Uterus (tissue), 4 donors: Measurements from ENCODE around the gene OCA2. TPM values are rescaled to one million over a fixed set of nuclear protein-coding genes. Genes with fewer than 3 reads are reported as not detected.
"Not testable (repeated sequence)": the region's sequence is repeated elsewhere in the genome, so short reads cannot be mapped to it uniquely, and the experiment has no call there.

Source experiments
- DNase-seq, 2 donors: peaks; one replicate each; pipeline ENCODE4 v3.0.0-alpha.2; 2019 to 2020
- H3K27ac ChIP-seq, 2 donors: fragments of 200-600 bp; sonication (generic); 1 replicate in 1 of 2; 2 replicates in 1 of 2; pipeline ENCODE4 v1.5.1; 2016 to 2018
- H3K27me3 ChIP-seq, 2 donors: fragments of 200-600 bp; sonication (generic); one replicate each; pipeline ENCODE4 v1.5.1; 2018 to 2019; ENCODE audit warnings: control low read depth in 1 of 2
- H3K36me3 ChIP-seq, 2 donors: fragments of 200-600 bp; sonication (generic); one replicate each; pipeline ENCODE4 v1.5.1; 2019; ENCODE audit warnings: control low read depth in 1 of 2
- H3K4me1 ChIP-seq, 2 donors: fragments of 200-600 bp; sonication (generic); one replicate each; pipeline ENCODE4 v1.5.1; 2018 to 2019; ENCODE audit warnings: control low read depth in 1 of 2
- H3K4me3 ChIP-seq, 2 donors: fragments of 200-600 bp; sonication (generic); 1 replicate in 1 of 2; 2 replicates in 1 of 2; pipeline ENCODE4 v1.5.1; 2018 to 2019; ENCODE audit warnings: mild to moderate bottlenecking in 1 of 2
- H3K9me3 ChIP-seq, 2 donors: fragments of 200-600 bp; sonication (generic); one replicate each; pipeline ENCODE4 v1.5.1; 2019; ENCODE audit warnings: control low read depth in 1 of 2
- POLR2A ChIP-seq, 2 donors: fragments of 450-650 bp; IDR thresholded peaks; one replicate each; pipeline ENCODE4 v1.6.1; 2016; ENCODE audit warnings: antibody characterized with exemption in 2 of 2, mild to moderate bottlenecking in 1 of 2, moderate library complexity in 1 of 2
- intact Hi-C: fragments of 100-400 bp; cut with DNase I; formaldehyde crosslinking; loops from one replicate; pipeline ENCODE4 v1.15.1; 2023; ENCODE audit warnings: low total_unique reads
- total RNA-seq, 4 donors: library from RNA; depleted of rRNA in 3 of 4; stranded (reverse); fragments of >200 nt in 3 of 4; gene quantifications; one replicate each; pipeline versions ENCODE4 v1.1.0 to v1.2.4, GENCODE V29; 2014 to 2023
- TF ChIP-seq, protein P1 (sequence below), 4 experiments: fragments of 200-600 bp in 2 of 4; fragments of 450-650 bp in 2 of 4; sonication (generic) in 2 of 4; IDR thresholded peaks; one replicate each; pipeline ENCODE4 v1.5.1; 2016 to 2019; ENCODE audit warnings: antibody characterized with exemption in 4 of 4, mild to moderate bottlenecking in 2 of 4, moderate library complexity in 1 of 4
- donor health status: DM: yes; HTN: yes; CAD: no.

OCA2 gene
- total RNA-seq, 4 donors from 2014 or later, result 0.55 to 4.6 TPM; not detected in 2

DNA sequence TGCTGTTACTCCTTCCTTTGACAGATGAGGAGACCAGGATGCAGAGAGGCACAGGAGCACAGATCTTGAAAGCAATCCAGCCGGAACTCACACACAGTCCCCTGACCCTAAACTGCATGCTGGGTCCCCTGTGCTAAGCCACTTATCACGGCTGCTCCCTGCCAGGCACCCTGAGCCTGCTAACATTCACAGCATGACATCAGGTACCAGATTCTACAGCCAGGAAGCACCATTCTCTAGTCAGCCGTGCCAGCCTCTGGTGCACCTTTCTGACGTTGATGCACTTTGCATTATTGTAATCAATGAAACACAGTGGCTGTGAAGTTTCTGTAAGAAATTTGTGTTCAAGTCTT is 247.3 kb downstream of the OCA2 start:
- intact Hi-C loops, result loop anchor here (10.0 kb wide), 1 partner anchor 57 kb away; no protein-coding TSS in a partner anchor
- Histone ChIP-seq H3K27ac (no peak overlapping the region), H3K9me3 (peaks cover 0 to 3% of the 10 kb centered on the region in 2 donors), H3K4me1 (no peaks in the 10 kb centered on the region), H3K27me3 (no peaks in the 10 kb centered on the region), H3K36me3 (no peaks in the 10 kb centered on the region), H3K4me3 (no peak overlapping the region)
- no peak for TF ChIP-seq POLR2A (IDR thresholded peaks at IDR 0.05)
- TF ChIP-seq, protein P1, sequence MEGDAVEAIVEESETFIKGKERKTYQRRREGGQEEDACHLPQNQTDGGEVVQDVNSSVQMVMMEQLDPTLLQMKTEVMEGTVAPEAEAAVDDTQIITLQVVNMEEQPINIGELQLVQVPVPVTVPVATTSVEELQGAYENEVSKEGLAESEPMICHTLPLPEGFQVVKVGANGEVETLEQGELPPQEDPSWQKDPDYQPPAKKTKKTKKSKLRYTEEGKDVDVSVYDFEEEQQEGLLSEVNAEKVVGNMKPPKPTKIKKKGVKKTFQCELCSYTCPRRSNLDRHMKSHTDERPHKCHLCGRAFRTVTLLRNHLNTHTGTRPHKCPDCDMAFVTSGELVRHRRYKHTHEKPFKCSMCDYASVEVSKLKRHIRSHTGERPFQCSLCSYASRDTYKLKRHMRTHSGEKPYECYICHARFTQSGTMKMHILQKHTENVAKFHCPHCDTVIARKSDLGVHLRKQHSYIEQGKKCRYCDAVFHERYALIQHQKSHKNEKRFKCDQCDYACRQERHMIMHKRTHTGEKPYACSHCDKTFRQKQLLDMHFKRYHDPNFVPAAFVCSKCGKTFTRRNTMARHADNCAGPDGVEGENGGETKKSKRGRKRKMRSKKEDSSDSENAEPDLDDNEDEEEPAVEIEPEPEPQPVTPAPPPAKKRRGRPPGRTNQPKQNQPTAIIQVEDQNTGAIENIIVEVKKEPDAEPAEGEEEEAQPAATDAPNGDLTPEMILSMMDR (IDR thresholded peaks at IDR 0.05), result no peak
- DNase-seq, result no peak

GRCh38 chr15:27850981-27851857 is 247.9 kb downstream of the OCA2 start:
- no peaks in the 10 kb centered on the region for H3K36me3 ChIP-seq
- no peaks in the 10 kb centered on the region for H3K4me1 ChIP-seq
- no peak for TF ChIP-seq POLR2A (IDR thresholded peaks at IDR 0.05)
- TF ChIP-seq, protein P1 (IDR thresholded peaks at IDR 0.05), result no peak
- H3K27ac ChIP-seq, result no peak overlapping the region
- no peaks in the 10 kb centered on the region for H3K27me3 ChIP-seq
- H3K4me3 ChIP-seq, result no peak overlapping the region
- no peak for DNase-seq
- intact Hi-C loops, result loop anchor here (10.0 kb wide), 1 partner anchor 56 kb away; no protein-coding TSS in a partner anchor
- H3K9me3 ChIP-seq, result peaks cover 0 to 3% of the 10 kb centered on the region in 2 donors

GRCh38 chr15:27850050-27850449 is 249.1 kb downstream of the OCA2 start:
- no peak for TF ChIP-seq POLR2A (IDR thresholded peaks at IDR 0.05)
- TF ChIP-seq, protein P1 (IDR thresholded peaks at IDR 0.05), result no peak
- no peak overlapping the region for H3K27ac ChIP-seq
- H3K4me3 ChIP-seq, result no peak overlapping the region
- no peaks in the 10 kb centered on the region for H3K27me3 ChIP-seq
- H3K9me3 ChIP-seq, result peaks cover 0 to 3% of the 10 kb centered on the region in 2 donors
- H3K36me3 ChIP-seq, result no peaks in the 10 kb centered on the region
- H3K4me1 ChIP-seq, result no peaks in the 10 kb centered on the region
- intact Hi-C loops, result loop anchor here (10.0 kb wide), 1 partner anchor 55 kb away; no protein-coding TSS in a partner anchor
- no peak for DNase-seq

- H3K27me3 ChIP-seq, H3K27ac ChIP-seq, H3K9me3 ChIP-seq, H3K4me1 ChIP-seq, intact Hi-C loops, DNase-seq, H3K4me3 ChIP-seq, H3K36me3 ChIP-seq: not testable (repeated sequence)
These were observed 250.2 kb downstream of the OCA2 start for GRCh38 chr15:27848936-27849335.

- no peak for DNase-seq
- Histone ChIP-seq H3K9me3 (peaks cover 0 to 3% of the 10 kb centered on the region in 2 donors), H3K36me3 (no peaks in the 10 kb centered on the region), H3K4me1 (no peaks in the 10 kb centered on the region), H3K4me3 (no peak overlapping the region), H3K27me3 (no peaks in the 10 kb centered on the region), H3K27ac (no peak overlapping the region)
- TF ChIP-seq, protein P1 (IDR thresholded peaks at IDR 0.05), result no peak
- TF ChIP-seq POLR2A (IDR thresholded peaks at IDR 0.05), result no peak
- intact Hi-C loops, result no loop called here
These were observed 251.1 kb downstream of the OCA2 start for GRCh38 chr15:27847775-27848710.
